T47D (cell line): ENCODE data around the gene FNTB.

Experiments used
- DNase-seq, 2 experiments: peaks; one replicate each; pipeline versions ENCODE4 v3.0.0 to v3.0.0-alpha.2; 2011 to 2012; ENCODE audit warnings: low read depth in 1 of 2, low spot score in 1 of 2
- JUND ChIP-seq: IDR thresholded peaks from 2 replicates; pipeline ENCODE4 v1.6.1; 2012; ENCODE audit warnings: low read depth
- in situ Hi-C: cut with HindIII; loops from 2 replicates; pipeline ENCODE4 v1.10.0; 2016; ENCODE audit warnings: low sequenced_read_pairs, low pct_unique_long_range_greater_than_20kb

The FNTB gene

GRCh38 chr14:64986648-64987437 lies at the start of gene FNTB:
Gene FNTB (plus strand): TSS chr14:64986895. CDS start chr14:64986954, 59 bp downstream.
- no peak for TF ChIP-seq JUND
- DNase-seq = peak; percentile 93 to 98
- in situ Hi-C loops = no loop called here

GRCh38 chr14:64937171-64937820 lies 49.4 kb upstream of the FNTB start:
- no peak for DNase-seq
- in situ Hi-C loops = no loop called here
- TF ChIP-seq JUND = no peak

DNA sequence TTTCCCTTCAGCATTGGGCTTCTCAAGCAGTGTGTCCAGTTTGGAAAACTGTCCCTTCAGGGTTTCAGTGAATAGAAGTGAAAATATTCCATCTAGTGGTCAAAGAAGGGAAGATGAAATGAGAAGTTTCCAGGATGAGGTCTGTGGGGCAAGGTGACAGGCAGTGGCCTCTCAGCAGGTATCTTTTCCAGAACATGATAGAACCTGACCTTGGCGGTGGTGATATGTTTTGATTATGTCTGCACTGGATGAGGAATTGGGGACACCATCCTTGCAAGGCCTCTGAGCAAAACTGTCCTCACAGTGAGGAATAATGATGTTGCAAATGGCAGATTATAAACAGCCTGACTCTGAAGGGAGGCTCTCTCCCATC lies 48.9 kb upstream of the FNTB start:
- DNase-seq = peak in 1 of 2 experiments; percentile 60
- no peak for TF ChIP-seq JUND
- in situ Hi-C loops = no loop called here

- DNase-seq = no peak
- no peak for TF ChIP-seq JUND
- in situ Hi-C loops = no loop called here
These were observed 47.5 kb upstream of the FNTB start for GRCh38 chr14:64938972-64939816.

DNA sequence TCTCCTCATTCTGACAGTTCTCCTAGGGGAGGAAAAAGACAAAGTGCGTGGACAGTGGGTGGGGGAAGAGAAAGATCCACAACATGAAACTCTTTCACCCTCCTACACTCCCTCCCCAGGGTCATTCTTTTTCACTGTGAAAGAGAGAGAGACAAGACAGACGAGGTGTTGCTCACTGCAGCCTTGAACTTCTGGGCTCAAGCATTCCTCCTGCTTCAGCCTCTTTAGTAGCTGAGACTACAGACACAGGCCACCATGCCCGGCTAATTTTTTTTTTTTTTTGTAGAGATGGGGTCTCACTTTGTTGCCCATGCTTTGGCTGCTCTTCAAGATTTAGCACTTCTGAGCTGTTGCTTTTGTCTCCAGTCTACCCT lies 46.9 kb upstream of the FNTB start:
- in situ Hi-C loops = no loop called here

GRCh38 chr14:64940336-64940910 lies 46.3 kb upstream of the FNTB start:
- no peak for DNase-seq
- in situ Hi-C loops = no loop called here
- no peak for TF ChIP-seq JUND

More for the DNA sequence above, 46.9 kb upstream of the FNTB start:
- no peak for TF ChIP-seq JUND
- DNase-seq = no peak

GRCh38 chr14:64942531-64943111 lies 44.1 kb upstream of the FNTB start, which contains the start of gene GPX2:
Gene GPX2 (minus strand): TSS chr14:64942745. CDS start chr14:64942726, 19 bp downstream.
- TF ChIP-seq JUND = no peak
- in situ Hi-C loops = no loop called here
- DNase-seq = no peak

DNA sequence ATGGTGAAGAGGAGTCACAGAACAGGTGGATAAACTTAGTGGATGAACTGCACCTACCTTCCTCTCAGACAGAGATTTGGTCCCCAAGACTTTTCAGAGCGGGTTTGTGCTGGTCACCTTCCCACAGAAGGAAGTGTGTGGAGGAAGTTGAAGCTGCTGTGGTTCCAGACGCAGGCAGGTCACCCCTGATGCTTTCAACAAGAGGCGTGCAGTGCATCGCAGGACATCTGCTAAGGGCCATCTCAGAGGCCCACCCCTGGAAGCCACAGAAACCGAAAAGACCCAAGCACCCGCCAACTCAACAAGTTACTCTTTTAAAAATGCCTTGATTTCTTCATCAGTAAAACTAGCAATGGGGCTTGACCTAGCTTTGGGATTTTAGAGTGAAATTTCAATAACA lies 43.1 kb upstream of the FNTB start:
- DNase-seq = no peak
- in situ Hi-C loops = no loop called here

GRCh38 chr14:64944041-64944440 lies 42.7 kb upstream of the FNTB start:
- TF ChIP-seq JUND = no peak
- DNase-seq = no peak
- in situ Hi-C loops = no loop called here

More for the DNA sequence above, 43.1 kb upstream of the FNTB start:
- TF ChIP-seq JUND = no peak

DNA sequence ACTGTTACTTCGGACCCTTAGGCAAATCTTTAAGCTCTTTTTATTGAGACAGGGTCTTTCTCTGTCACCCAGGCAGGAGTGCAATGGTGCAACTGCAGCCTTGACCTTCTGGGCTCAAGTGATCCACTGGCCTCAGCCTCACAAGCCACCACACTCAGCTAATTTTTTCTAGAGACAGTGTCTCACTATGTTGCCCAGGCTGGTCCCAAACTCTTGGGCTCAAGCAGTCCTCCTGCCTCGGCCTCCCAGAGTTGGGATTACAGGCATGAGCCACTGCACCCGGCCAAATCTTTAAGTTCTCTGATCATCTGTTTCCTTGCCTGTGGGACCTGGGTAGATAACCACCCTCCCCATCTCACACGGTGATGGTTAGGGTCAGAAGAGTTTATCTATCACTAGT lies 41.8 kb upstream of the FNTB start:
- DNase-seq = no peak
- TF ChIP-seq JUND = no peak
- in situ Hi-C loops = no loop called here

GRCh38 chr14:64945431-64946178 lies 41.1 kb upstream of the FNTB start:
- in situ Hi-C loops = no loop called here
- TF ChIP-seq JUND = no peak
- DNase-seq = no peak
